PFSK-1 (cell line): ENCODE results near the gene LRRC15.

Source experiments
- FOXP2 ChIP-seq: optimal IDR thresholded peaks from 2 replicates; pipeline ENCODE3; 2011; ENCODE audit warnings: borderline replicate concordance, control low read depth, inconsistent platforms; ENCODE audit not compliant: insufficient read depth; ENCODE audit errors: extremely low read length, extremely low read depth
- POLR2AphosphoS5 ChIP-seq: IDR thresholded peaks from 2 replicates; pipeline ENCODE4 v1.6.1; 2012; ENCODE audit warnings: low read depth, mild to moderate bottlenecking, control low read depth, low read length, moderate library complexity
- REST ChIP-seq, 2 experiments: IDR thresholded peaks; 2 replicates each; pipeline versions ENCODE4 v1.6.1 to v1.8.0; 2011 to 2012; ENCODE audit warnings: low read depth in 2 of 2, low read length in 2 of 2, control low read depth in 1 of 2, inconsistent platforms in 1 of 2, mild to moderate bottlenecking in 1 of 2, moderate library complexity in 1 of 2; ENCODE audit not compliant: insufficient read depth in 1 of 2
- SIN3A ChIP-seq: IDR thresholded peaks from 2 replicates; pipeline ENCODE4 v1.6.1; 2012; ENCODE audit warnings: mild to moderate bottlenecking, low read length, moderate library complexity, borderline replicate concordance; ENCODE audit not compliant: insufficient read depth

GRCh38 chr3:194373899-194374298, 4.4 kb upstream of the LRRC15 start:
- no peak for TF ChIP-seq POLR2AphosphoS5
- TF ChIP-seq SIN3A: no peak
- TF ChIP-seq REST (IDR thresholded peaks at IDR 0.05; ENCODE audit: insufficient read depth in 1 of 2, low read depth in 2 of 2, low read length in 2 of 2): no peak
- no peak for TF ChIP-seq FOXP2
